GM21390 (cell line): ENCODE data around the gene PPP1R12B.
"Not testable (repeated sequence)": the region's sequence is repeated elsewhere in the genome, so short reads cannot be mapped to it uniquely, and the experiment has no call there.

Experiments used
- ATAC-seq: cut with Tn5 transposase; IDR thresholded peaks from one replicate; pipeline ENCODE4 v1.9.1; 2021; ENCODE audit not compliant: unreplicated experiment

The PPP1R12B gene

DNA sequence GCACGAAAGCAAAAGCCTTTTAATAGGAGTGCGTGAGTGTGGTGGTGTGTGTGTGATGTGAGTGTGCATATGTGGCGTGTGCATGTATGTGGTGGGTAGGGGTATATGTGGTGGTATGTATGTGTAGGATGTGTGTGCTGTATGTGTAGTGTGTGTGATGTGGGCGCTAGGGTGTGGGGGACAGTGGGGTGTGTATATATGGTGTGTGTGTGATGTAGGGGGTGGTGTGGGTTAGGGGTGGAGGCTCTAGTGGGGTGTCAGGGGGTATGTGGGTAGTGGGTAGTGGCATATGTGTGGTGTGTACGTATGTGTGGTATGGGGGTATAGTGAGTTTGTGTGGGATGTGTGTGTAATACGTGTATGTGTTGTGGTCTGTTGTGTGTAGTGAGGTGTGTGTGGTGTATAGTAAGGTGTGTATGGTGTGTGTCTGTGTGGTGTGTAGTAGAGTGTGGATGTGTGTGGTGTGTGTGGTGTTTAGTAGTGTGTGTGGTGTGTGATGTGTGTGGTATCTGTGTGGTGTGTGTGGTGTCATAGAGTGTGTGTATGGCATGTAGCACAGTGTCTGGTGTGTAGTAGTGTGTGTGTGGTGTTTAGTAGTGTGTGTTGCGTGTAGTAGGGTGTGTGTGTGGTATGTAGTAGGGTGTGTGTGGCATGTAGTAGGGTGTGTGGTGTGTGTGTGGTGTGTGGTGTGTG lies 275.7 kb downstream of the PPP1R12B start:
- ATAC-seq = no peak

DNA sequence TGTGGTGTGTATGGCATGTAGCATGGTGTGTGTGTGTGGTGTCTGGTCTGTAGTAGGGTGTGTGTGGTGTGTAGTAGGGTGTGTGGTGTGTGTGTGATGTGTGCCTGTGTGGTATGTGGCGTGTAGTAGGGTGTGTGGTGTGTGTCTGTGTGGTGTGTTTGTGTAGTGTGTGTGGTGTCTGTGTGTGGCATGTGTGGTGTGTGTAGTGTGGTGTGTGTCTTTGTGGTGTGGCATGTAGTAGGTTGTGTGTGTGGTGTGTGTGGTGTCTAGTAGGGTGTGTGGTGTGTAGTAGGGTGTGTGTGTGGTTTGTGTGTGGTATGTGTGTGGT lies 276.2 kb downstream of the PPP1R12B start:
- ATAC-seq = no peak

DNA sequence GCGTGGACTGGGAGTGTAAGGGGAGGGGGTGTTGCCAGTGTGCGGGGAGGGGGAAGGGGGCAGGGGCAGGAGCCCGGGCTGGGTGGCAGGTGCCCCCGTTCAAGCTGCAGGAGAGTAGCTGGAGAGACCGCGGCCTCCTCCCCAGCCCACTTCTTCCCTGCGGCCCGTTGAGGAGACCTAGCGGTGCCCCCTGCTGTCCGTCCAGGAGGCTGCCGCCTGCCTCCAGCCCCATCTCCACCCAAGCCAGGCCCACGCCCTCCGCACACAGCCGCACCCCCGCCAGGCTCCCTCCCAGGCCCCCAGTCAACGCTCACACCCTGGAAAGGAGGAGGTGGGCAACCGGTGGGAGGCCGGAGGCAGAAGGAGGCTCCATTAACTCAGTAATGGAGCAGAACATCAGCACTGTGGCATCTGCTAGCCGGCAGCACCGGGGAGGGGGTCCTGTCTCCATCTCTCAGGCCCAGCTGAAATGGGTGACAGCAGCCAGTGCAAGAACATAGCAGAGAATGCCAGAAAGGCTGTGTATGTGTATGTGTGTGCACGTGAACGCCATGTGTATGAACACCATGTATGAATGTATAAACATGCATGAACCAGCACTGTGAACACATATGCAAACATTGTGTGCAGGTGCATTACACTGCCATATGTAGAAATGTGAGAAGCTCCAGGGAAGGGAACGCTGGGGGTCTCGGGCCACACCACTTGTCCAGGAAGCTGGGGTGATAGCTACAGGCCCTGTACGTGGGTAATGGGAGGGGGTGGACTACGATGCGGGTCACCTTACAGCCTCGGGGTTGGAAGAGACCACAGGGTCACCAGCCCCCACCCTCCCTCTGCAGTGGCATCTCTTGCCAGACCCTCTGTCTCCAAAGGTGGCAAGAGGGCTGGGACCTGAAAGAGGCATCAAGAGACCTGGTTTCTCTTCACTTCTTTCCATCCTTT lies 277.2 kb downstream of the PPP1R12B start:
- no peak for ATAC-seq

DNA sequence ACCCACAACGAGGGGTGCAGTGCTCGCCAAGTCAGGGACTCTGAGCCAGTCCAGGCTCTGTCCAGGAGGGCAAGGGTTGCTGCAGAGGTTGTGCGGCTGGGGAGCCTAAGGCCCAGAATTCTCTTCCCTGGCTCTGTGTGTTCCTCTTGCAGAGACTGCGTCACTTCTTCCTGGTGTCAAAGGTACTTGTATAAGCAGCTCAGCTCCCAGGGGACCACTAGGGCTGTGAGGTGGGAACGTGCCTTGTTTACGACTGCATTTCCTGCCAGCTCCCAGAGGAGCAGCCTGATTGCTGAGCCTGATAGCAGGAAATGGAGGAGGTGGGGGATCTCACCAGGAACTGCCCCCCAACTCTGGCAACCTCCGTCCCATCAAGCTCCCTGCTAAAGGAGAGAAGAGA lies 278.5 kb downstream of the PPP1R12B start:
- ATAC-seq = not testable (repeated sequence)

DNA sequence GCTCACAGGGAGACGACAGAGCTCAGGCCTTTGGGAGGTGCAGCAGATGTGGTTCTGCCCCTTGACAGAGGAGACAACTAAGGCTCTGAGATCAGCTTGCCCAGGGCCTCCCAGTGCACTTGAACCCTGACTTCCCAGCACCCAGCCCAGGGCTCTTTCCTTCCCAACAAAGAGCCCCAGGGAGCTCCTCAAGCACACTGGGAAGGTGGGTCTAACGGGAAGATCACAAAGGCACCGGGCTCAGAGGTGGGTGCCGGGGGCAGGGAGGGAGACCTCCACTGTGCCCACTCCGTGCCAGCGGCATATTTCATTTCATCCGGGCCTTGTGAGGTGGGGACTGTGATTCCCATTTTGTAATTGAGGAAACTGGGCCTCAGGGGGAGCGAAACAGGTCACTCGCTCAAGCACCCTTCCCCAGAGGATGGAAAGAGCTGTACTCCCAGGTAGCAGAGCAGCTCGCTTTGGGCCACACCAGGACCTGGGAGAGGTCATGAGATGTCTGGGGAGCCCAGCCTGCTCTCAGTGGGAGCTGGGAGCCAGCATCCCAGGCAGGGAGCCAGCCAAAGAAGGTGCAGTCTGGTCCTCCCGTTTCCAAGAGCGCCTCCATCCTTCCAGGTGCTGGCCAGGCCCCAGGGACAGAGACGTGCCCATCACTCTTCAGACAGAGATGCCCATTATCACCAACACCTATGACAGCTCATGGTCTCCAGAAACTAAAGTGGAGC lies 279.5 kb downstream of the PPP1R12B start:
- ATAC-seq = no peak

DNA sequence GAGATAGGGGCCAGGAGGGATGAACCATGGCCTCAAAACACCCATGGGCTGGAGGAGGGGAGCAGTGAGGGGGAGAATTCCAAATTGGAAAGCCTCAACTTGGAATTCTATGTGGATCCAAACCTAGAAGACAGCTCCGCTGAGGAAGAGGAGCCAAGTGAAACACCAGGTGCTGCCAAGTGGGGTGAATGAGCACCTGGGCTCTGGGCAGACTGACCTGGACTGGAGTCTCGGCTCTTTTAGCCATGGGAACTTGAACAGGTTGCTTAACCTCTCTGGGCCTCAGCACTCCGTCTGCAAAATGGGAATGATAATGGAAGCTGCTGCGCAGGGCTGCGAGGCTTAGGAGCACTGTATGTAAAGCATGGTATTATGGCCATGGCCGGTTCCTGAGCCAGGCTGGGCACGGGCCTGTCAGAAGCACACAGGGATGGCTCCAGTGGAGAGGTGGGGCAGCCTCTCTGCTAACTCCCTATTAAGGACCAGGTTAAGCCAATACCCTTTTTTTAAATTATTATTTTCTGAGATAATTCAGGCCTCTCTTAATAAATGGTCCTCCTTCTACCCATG lies 280.2 kb downstream of the PPP1R12B start:
- ATAC-seq = no peak

DNA sequence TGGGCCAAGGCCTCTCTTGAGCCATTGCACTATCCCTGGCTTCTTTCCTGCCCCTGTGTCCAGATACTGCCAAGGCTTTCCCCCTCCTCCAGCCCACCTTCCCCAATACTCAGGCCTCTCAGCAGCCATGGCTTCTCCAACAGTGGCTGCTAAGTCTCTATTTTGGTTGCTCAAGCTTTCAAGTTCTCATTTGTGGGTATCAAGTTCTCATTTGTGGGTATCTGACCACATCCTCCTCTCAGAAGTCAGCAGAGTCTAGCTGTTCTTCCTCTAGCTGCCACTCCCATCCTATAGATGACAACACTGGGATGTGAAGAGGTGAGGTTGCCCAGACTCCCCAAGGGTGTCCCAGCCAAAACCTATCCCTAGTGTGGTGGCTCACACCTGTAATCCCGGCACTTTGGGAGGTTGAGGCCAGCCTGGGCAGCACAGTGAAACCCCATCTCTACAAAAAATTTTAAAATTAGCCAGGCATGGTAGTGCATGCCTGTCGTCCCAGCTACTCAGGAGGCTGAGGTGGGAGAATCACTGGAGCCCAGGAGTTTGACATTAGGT lies 280.8 kb downstream of the PPP1R12B start:
- ATAC-seq = peak; percentile 85

DNA sequence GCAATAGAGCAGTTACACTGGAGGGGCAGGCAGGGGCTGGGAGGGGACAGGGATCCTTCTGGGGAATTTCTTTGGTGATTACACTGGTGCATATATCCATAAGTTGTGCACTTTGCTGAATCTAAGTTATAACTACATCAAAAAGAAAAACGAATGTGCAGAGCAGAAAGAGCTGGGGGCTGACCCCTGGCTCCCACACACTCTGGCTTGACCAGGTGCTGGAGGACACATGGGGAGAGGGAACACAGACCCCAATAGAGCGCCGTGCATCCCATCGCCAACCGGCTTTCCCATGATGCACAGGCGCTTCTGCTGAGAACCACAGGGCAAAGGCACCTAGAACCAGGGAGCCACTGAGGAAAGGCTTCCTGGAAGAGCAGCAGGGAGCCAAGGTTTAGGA lies 281.6 kb downstream of the PPP1R12B start:
- not testable (repeated sequence) for ATAC-seq

DNA sequence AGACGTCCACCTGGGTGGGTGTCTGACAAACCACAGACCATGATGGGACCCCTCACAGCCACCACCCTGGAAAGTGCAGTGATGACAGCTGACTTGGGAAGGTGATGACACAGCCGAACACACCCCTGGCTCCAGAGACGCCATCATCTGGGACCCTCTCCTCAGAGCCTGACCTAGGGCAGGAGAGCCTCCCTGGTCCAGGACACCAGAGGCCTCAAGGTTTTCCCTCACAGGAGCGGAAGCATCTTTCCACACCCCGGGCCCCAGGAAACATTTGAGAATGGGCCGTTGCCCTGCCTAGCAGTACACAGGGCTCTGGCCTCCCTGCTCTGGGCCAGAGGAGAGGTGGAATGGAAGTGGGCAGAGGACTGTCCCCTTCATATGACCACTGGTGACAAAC lies 282.0 kb downstream of the PPP1R12B start:
- ATAC-seq = no peak

DNA sequence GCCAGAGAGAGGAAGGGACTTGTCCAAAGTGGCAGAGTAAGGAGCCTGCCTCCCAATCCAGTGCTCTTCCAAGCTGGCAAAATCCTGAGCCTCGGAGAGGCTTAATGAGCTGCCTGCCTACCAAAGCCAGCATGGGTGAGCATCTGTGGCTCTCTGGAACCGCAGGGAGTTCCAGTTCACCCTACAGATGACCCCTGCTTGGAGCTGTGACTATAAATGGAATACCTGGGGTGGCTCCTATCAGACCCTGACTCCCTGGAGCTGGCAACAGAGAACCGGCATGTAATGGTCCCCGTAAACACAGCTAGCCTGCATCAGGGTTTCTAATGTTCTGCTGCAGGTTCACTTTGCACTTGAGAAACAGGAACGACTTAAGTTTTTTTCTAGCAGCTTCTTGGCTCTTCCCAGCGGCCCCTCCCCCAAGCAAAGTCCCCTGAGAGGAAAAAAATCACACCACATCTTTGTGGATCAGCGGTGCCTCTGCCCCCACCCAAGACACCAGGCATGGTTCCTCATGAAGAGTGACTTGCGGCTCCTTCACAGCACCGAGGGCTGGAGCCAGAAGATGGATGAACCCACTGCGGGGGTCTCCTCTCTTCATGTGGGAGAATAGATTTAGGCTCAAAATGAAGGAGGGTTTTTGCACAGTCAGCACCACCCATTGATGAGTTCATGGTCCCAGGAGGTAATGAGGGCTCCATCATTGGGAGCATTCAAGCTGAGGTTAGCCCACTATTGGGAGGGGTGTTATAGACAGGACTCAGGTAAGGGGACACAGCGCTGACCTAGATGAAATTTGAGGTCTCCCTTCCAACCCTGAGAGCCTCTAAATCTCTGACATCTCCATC lies 282.8 kb downstream of the PPP1R12B start:
- no peak for ATAC-seq

DNA sequence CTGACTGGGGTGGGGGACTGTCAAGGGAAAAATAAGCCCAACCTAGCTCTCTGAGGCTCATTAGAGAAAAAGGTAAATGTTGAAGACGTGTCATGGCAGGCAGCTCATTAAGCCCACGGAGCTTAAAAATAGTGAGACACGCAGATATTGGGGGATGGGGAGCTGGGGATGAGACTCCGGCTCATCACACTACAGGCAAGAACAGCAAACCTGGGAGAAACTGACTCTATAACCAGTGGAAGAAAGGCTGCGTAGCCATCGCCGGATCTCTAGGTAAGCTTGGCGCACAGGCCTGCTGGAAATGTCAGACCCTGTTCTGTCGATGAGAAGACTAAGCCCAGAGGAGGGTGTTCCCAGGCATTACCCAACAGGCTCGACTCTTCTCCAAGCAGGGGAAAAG lies 283.7 kb downstream of the PPP1R12B start:
- no peak for ATAC-seq

DNA sequence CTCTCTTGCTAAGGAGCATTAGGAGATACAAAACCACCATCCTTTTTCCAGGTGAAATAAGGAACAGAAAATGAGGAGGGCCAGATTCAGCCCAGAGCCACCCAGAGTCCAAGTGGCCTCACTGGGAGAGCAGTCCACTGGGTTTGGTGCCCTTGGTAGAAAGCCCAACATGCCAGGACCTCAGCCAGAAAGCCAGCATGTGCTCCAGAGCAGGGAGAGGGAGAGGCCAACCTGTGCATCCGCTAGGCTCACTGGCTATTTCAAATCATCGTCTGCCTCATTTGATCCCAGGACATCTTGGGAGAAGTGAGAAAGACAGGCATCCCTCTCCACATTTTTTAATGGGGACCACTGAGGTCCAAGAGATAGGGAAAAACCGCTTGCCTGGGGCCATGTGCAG lies 287.7 kb downstream of the PPP1R12B start:
- not testable (repeated sequence) for ATAC-seq

DNA sequence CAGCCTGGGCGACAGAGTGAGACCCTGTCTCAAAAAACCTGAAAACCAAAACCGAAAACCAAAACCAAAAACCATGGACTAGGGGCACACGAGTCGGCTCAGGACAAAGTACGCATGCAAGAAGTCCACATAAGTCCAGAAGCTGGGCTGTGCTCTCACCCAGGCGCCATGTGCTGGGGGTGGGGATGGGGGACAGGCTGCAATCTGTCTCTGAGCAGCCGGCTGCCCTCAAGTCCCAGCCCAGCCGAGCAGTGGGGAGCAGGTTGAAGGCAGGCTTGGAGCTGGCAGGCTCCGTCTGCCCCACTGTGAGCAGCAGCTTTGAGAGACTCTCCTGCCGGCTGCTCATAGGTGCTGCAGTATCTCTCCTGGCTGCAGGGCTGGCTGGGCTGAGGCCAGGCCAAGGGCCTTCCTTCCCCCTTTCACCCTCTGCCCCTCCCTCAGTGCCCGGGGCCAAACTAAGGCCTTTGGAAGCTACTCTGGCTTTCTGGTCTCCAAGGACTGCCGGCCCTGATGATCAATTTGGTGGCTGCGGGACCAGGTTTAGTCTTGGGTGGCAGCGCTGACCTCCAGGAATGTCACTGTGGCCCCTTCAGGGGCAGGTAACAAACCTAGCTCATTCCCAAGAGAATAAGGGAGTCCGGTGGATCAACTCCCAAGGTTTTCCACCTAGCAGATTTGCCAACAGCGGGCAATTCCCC lies 289.0 kb downstream of the PPP1R12B start:
- ATAC-seq = not testable (repeated sequence)

DNA sequence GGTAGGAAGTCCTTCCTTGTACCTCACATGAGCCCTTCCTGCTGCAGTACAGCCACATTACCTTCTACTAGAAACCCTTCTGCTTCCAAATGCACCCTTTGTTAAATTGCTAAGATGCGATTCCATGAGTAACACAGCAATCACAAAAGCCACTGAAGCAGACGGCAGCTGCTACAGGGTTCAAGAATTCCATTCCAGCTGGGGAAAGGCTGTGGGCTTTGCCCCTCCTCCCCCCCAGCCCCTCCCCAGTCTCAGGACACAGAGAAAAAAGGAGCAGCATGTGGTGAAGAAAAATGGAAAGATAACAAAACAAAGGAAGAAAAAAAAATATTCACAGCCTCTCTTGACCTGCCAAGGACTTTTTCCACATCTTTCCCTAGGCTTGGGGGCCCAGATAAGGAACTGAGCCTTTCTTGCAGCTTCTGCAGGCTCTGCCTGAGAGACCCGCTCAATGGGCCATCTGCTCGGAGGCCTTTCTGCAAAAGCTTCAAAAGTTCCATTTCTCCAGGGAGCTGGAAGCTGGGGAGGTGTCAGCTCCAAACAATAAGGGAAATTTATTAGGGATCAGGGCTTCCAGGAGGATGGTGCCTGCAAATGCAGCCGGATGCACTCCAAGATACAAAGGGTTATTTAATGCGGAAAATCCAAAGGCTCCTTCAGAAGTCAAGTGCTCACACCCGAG lies 289.7 kb downstream of the PPP1R12B start:
- ATAC-seq = no peak

DNA sequence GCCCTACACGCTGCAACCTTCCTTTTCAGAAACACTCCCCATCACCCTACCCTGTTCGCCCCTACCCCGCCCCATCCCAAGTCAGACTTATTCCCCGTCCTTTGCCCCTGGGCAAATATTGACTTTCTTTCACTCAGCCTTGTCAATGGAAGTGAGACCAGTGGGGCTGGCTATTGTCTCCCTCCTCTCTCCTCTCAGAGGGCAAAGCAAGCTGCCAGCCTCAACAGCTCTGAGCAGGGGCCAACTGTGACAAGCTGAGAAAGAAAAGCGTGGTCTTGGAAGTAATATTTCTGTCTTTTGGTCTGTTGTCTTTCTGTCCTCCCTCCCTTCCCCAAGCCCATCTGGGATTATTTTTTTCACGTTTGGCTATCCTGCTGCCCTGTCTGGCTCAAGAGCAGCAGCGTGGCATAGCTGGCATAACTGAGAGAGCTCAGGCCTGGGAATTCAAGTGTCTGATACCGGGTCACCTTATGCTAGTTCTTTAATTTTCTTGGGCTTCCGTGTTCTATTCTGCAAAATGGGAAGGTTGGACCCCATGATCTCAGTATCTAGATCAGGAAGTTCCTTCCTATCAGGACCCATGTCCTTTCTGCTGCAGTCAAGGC lies 290.3 kb downstream of the PPP1R12B start:
- not testable (repeated sequence) for ATAC-seq

DNA sequence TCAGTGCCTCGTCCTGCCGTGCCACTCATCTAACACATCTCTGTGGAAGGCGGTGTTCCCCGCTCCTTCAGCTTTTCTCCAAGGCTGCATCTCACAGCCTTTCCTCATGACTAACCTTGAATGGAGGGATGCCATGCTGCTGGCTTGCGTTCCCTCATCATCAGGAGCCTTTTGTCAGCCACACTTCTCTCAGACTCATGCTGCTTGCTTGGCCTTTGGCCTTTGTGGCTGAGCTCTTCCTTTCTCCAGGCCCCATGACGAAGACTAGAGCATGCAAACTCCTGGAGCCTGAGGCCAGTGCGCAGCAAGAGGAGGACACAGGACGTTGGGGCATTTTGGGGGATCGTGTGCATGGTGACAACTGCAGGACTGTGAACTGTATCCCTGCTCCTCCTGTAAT lies 291.0 kb downstream of the PPP1R12B start:
- ATAC-seq = no peak

DNA sequence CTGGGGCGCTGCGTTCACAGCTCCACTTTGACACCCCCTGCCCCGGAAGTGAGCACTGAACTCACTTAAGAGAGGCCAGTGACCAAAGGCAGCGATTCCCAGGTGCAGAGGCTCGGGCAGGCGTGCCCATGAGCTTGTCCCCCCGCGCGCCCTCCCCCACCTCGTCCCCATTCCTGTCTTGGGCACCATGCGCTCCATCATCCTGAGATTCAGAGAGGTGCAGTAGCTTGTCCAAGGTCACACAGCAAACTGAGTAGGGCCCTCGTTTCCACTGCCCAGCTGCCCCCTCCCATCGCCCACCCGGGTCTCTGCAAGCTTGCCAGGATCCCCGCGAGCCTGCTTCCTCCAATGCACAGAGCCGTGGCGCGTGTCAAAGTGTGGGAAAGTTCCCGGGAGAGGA lies 293.7 kb downstream of the PPP1R12B start:
- ATAC-seq = no peak
